ENCODE measurements around the gene TOMM20. TPM values are rescaled to one million over a fixed set of nuclear protein-coding genes. Genes with fewer than 3 reads are reported as not detected.
A peak's percentile ranks its signal among the peaks of the same experiment; 100 is the strongest.

TOMM20 gene
- total and polyA plus RNA-seq, 2 experiments from 2014 or later: 138 to 159 TPM

- TF ChIP-seq ETS1 (IDR thresholded peaks at IDR 0.05): no peak
- TF ChIP-seq STAT1 (IDR thresholded peaks at IDR 0.05; ENCODE audit: unreplicated experiment): no peak
These were observed 57.8 kb downstream of the TOMM20 start (continued) for GRCh38 chr1:235070819-235071218.

GRCh38 chr1:235069577-235070563, 58.8 kb downstream of the TOMM20 start:
- H3K27me3 ChIP-seq (ENCODE audit: insufficient read depth): no peaks in the 10 kb centered on the region
- no peaks in the 10 kb centered on the region for H4K20me1 ChIP-seq (replicated peaks; ENCODE audit: insufficient read depth)
- Mint-ChIP-seq H3K27ac (no peak overlapping the region), H3K4me1 (peaks cover 9% of the 10 kb centered on the region; the same call in 1 of the 3 replicates), H3K36me3 (ENCODE audit: low read depth) (no peaks in the 10 kb centered on the region), H3K4me3 (no peak overlapping the region), H3K9me3 (no peaks in the 10 kb centered on the region; the same call in 2 of the 3 replicates), H3K27me3 (ENCODE audit: insufficient read depth, low read depth, poor library complexity) (peaks cover 5% of the 10 kb centered on the region)
- no peaks in the 10 kb centered on the region for H3K79me2 ChIP-seq (replicated peaks; ENCODE audit: insufficient read depth)
- ATAC-seq (no peak), DNase-seq (ENCODE audit: low spot score) (no peak)
- no peak overlapping the region for H3K4me3 ChIP-seq
- H3K4me2 ChIP-seq: no peak overlapping the region
- H3K36me3 ChIP-seq (ENCODE audit: insufficient read depth): no peaks in the 10 kb centered on the region
- peak overlapping the region; percentile 56; the same call in 1 of the 2 replicates for H2AFZ ChIP-seq
- no peaks in the 10 kb centered on the region for H3K4me1 ChIP-seq (ENCODE audit: insufficient read depth)
- no peaks in the 10 kb centered on the region for H3F3A ChIP-seq (replicated peaks; ENCODE audit: low read depth)
- no peak overlapping the region for H3K27ac ChIP-seq (ENCODE audit: low read depth)
- no peaks in the 10 kb centered on the region for H3K9me2 ChIP-seq (ENCODE audit: insufficient read depth)
- TF ChIP-seq, protein P1, sequence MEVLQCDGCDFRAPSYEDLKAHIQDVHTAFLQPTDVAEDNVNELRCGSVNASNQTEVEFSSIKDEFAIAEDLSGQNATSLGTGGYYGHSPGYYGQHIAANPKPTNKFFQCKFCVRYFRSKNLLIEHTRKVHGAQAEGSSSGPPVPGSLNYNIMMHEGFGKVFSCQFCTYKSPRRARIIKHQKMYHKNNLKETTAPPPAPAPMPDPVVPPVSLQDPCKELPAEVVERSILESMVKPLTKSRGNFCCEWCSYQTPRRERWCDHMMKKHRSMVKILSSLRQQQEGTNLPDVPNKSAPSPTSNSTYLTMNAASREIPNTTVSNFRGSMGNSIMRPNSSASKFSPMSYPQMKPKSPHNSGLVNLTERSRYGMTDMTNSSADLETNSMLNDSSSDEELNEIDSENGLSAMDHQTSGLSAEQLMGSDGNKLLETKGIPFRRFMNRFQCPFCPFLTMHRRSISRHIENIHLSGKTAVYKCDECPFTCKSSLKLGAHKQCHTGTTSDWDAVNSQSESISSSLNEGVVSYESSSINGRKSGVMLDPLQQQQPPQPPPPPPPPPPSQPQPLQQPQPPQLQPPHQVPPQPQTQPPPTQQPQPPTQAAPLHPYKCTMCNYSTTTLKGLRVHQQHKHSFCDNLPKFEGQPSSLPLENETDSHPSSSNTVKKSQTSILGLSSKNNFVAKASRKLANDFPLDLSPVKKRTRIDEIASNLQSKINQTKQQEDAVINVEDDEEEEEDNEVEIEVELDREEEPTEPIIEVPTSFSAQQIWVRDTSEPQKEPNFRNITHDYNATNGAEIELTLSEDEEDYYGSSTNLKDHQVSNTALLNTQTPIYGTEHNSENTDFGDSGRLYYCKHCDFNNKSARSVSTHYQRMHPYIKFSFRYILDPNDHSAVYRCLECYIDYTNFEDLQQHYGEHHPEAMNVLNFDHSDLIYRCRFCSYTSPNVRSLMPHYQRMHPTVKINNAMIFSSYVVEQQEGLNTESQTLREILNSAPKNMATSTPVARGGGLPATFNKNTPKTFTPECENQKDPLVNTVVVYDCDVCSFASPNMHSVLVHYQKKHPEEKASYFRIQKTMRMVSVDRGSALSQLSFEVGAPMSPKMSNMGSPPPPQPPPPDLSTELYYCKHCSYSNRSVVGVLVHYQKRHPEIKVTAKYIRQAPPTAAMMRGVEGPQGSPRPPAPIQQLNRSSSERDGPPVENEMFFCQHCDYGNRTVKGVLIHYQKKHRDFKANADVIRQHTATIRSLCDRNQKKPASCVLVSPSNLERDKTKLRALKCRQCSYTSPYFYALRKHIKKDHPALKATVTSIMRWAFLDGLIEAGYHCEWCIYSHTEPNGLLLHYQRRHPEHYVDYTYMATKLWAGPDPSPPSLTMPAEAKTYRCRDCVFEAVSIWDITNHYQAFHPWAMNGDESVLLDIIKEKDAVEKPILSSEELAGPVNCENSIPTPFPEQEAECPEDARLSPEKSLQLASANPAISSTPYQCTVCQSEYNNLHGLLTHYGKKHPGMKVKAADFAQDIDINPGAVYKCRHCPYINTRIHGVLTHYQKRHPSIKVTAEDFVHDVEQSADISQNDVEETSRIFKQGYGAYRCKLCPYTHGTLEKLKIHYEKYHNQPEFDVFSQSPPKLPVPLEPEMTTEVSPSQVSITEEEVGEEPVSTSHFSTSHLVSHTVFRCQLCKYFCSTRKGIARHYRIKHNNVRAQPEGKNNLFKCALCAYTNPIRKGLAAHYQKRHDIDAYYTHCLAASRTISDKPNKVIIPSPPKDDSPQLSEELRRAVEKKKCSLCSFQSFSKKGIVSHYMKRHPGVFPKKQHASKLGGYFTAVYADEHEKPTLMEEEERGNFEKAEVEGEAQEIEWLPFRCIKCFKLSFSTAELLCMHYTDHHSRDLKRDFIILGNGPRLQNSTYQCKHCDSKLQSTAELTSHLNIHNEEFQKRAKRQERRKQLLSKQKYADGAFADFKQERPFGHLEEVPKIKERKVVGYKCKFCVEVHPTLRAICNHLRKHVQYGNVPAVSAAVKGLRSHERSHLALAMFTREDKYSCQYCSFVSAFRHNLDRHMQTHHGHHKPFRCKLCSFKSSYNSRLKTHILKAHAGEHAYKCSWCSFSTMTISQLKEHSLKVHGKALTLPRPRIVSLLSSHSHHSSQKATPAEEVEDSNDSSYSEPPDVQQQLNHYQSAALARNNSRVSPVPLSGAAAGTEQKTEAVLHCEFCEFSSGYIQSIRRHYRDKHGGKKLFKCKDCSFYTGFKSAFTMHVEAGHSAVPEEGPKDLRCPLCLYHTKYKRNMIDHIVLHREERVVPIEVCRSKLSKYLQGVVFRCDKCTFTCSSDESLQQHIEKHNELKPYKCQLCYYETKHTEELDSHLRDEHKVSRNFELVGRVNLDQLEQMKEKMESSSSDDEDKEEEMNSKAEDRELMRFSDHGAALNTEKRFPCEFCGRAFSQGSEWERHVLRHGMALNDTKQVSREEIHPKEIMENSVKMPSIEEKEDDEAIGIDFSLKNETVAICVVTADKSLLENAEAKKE (CRISPR knock-in tag; IDR thresholded peaks at IDR 0.05): no peak
- no peak for TF ChIP-seq EZH2phosphoT487 (IDR thresholded peaks at IDR 0.05; ENCODE audit: unreplicated experiment)
- no peak for TF ChIP-seq ETS1 (IDR thresholded peaks at IDR 0.05)
- TF ChIP-seq NANOG (IDR thresholded peaks at IDR 0.05; ENCODE audit: borderline replicate concordance): no peak
- no peak for TF ChIP-seq STAT1 (IDR thresholded peaks at IDR 0.05; ENCODE audit: unreplicated experiment)
- no peak for TF ChIP-seq JUNB (IDR thresholded peaks at IDR 0.05; ENCODE audit: unreplicated experiment)
- TF ChIP-seq EZH2 (IDR thresholded peaks at IDR 0.05; ENCODE audit: low read depth, unreplicated experiment): no peak
- TF ChIP-seq, protein P2, sequence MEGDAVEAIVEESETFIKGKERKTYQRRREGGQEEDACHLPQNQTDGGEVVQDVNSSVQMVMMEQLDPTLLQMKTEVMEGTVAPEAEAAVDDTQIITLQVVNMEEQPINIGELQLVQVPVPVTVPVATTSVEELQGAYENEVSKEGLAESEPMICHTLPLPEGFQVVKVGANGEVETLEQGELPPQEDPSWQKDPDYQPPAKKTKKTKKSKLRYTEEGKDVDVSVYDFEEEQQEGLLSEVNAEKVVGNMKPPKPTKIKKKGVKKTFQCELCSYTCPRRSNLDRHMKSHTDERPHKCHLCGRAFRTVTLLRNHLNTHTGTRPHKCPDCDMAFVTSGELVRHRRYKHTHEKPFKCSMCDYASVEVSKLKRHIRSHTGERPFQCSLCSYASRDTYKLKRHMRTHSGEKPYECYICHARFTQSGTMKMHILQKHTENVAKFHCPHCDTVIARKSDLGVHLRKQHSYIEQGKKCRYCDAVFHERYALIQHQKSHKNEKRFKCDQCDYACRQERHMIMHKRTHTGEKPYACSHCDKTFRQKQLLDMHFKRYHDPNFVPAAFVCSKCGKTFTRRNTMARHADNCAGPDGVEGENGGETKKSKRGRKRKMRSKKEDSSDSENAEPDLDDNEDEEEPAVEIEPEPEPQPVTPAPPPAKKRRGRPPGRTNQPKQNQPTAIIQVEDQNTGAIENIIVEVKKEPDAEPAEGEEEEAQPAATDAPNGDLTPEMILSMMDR (conservative IDR thresholded peaks at IDR 0.05; ENCODE audit: low read depth in 2 of 2): no peak
- no peak for TF ChIP-seq ZNF331 (CRISPR knock-in tag; IDR thresholded peaks at IDR 0.05; ENCODE audit: low read depth)
